Loucy (cell line): ENCODE results near the gene WDSUB1.

Source experiments
- EZH2phosphoT487 ChIP-seq: fragments of 200-600 bp; IDR thresholded peaks from 2 replicates; pipeline ENCODE4 v1.6.1; 2018; ENCODE audit warnings: antibody characterized with exemption, mild to moderate bottlenecking, moderate library complexity, borderline replicate concordance
- TF ChIP-seq, protein P1 (sequence below): fragments of 200-600 bp; sonication (generic); conservative IDR thresholded peaks from 2 replicates; pipeline ENCODE4 v1.5.1; 2014; ENCODE audit warnings: mild to moderate bottlenecking, antibody characterized with exemption, low read length

DNA sequence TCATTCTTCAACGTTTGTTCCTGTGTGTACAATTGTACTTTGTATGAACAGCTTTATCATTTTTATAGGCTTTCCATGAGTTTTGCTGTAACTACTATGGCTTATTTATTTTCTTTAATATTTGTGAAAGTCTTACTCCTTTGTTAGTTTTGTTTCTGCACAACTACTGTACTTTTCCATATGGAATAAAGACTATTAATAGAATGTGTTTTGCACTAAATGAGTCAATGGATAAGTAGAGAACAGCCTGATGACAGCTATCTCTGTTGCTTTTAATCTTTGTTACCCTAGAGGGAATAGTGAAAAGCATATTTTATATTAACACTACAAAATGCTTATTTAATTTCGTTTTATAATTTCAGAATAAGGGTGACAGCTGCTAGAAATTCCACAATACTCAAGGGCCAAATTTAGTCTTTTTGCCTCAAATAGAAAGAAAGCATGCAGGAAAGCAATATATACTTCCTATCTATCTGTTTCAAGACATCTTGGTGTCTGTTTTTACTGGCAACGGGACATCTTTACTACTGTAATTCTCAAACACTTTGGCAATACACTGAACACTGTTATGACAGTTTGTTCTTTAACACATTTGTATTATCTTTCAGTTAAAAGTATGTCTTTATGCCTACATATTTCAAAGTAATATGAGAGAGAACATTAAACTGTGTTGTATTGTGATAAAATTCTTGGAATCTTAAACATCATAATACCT, 53.9 kb downstream of the WDSUB1 start:
- TF ChIP-seq, protein P1, sequence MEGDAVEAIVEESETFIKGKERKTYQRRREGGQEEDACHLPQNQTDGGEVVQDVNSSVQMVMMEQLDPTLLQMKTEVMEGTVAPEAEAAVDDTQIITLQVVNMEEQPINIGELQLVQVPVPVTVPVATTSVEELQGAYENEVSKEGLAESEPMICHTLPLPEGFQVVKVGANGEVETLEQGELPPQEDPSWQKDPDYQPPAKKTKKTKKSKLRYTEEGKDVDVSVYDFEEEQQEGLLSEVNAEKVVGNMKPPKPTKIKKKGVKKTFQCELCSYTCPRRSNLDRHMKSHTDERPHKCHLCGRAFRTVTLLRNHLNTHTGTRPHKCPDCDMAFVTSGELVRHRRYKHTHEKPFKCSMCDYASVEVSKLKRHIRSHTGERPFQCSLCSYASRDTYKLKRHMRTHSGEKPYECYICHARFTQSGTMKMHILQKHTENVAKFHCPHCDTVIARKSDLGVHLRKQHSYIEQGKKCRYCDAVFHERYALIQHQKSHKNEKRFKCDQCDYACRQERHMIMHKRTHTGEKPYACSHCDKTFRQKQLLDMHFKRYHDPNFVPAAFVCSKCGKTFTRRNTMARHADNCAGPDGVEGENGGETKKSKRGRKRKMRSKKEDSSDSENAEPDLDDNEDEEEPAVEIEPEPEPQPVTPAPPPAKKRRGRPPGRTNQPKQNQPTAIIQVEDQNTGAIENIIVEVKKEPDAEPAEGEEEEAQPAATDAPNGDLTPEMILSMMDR = no peak
- no peak for TF ChIP-seq EZH2phosphoT487
